Keratinocyte (primary cell): ENCODE results near the gene SUPT20HL1.

ENCODE experiments used
- EZH2 ChIP-seq: IDR thresholded peaks from one replicate; pipeline ENCODE4 v1.6.1; 2012; ENCODE audit warnings: inconsistent platforms, mild to moderate bottlenecking, low read length, moderate library complexity
- TF ChIP-seq, protein P1 (sequence below), 3 experiments: IDR thresholded peaks in 1 of 3; conservative IDR thresholded peaks in 1 of 3; optimal IDR thresholded peaks in 1 of 3; 2 replicates in 2 of 3; 3 replicates in 1 of 3; pipeline versions ENCODE3 to v1.5.1; 2011; ENCODE audit warnings: low read length in 3 of 3, mild to moderate bottlenecking in 3 of 3, moderate library complexity in 2 of 3, control low read depth in 1 of 3, inconsistent platforms in 1 of 3; ENCODE audit not compliant: insufficient read depth in 2 of 3; ENCODE audit errors: extremely low read depth in 1 of 3

DNA sequence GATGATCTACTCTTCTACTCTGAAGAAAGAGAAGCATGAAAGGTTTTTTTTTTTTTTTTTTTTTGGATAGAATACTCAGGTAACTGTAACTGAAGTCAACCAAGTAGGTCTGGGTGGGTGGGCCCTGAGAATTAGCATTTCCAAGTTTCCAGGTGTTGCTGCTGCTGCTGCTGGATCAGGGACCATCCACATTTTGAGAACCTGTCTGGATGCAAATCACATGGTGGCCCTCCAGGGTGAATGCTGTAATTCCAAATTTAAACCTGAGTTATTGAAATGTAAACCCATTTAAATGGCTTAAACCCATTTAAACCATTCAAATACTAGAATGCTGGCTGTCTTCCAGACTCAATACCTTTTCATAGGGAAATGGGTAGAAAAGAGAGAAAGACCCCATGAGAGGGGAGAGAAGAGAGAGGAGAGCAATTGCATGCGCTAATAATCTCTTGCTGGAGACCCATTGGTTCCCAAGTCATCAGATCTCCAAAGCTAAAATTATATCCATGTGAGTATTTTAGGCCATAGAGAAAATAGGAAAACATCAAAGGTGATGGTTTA is 17.6 kb downstream of the SUPT20HL1 start:
- TF ChIP-seq, protein P1, sequence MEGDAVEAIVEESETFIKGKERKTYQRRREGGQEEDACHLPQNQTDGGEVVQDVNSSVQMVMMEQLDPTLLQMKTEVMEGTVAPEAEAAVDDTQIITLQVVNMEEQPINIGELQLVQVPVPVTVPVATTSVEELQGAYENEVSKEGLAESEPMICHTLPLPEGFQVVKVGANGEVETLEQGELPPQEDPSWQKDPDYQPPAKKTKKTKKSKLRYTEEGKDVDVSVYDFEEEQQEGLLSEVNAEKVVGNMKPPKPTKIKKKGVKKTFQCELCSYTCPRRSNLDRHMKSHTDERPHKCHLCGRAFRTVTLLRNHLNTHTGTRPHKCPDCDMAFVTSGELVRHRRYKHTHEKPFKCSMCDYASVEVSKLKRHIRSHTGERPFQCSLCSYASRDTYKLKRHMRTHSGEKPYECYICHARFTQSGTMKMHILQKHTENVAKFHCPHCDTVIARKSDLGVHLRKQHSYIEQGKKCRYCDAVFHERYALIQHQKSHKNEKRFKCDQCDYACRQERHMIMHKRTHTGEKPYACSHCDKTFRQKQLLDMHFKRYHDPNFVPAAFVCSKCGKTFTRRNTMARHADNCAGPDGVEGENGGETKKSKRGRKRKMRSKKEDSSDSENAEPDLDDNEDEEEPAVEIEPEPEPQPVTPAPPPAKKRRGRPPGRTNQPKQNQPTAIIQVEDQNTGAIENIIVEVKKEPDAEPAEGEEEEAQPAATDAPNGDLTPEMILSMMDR (optimal IDR thresholded peaks at IDR 0.05 in 1 of 3, IDR thresholded peaks at IDR 0.05 in 1 of 3, conservative IDR thresholded peaks at IDR 0.05 in 1 of 3; ENCODE audit: extremely low read depth in 1 of 3, insufficient read depth in 2 of 3, low read length in 3 of 3), result no peak
- TF ChIP-seq EZH2, result no peak
